ENCODE measurements around the gene ZNF485. TPM values are rescaled to one million over a fixed set of nuclear protein-coding genes. Genes with fewer than 3 reads are reported as not detected.

Gene ZNF485
- total RNA-seq, 1 experiment from 2014 or later, result 10.6 TPM

DNA sequence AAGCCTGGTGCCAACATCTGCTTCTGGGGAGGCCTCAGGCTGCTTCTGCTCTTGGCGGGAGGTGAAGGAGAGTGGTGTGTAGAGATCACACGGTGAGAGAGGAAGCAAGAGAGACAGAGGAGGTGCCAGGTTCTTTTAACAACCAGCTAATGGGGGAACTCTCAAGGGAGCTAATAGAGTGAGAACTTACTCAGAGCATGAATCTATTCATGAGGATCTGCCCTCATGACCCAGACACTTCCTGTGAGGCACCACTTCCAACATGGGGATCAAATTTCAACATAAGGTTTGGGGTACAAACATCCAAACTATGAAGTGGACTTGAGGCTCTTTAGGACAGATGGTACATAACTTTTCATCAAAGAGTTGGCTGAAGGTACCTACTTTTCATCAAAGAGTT lies 47.5 kb downstream of the ZNF485 start:
- Histone ChIP-seq H3K36me3 (ENCODE audit: control insufficient read depth, insufficient read depth, low read length) (no peaks in the 10 kb centered on the region), H3K4me3 (ENCODE audit: low read depth in 2 of 2, low read length in 2 of 2) (no peak overlapping the region), H3K27me3 (ENCODE audit: control insufficient read depth, insufficient read depth, low read length) (no peaks in the 10 kb centered on the region; the same call in 1 of the 2 replicates), H3K4me1 (ENCODE audit: control insufficient read depth, insufficient read depth, low read length) (0 out of 2 replicates have a peak, but pooled peaks cover 3% of the 10 kb centered on the region), H3K27ac (ENCODE audit: low read length) (no peak overlapping the region), H3K9me3 (ENCODE audit: control insufficient read depth, insufficient read depth, low read depth, low read length) (no peaks in the 10 kb centered on the region)
- DNase-seq (ENCODE audit: low read depth, low spot score) (no peak), ATAC-seq (no peak)
- intact Hi-C loops (cut with micrococcal nuclease; ENCODE audit: unreplicated experiment), result no loop called here
- ChIA-PET CTCF (no interaction called here), POLR2A (no interaction called here)
- BruUV-seq (replicated peaks), result no TSS peak
- in situ Hi-C loops (cut with HindIII; ENCODE audit: low pct_unique_long_range_greater_than_20kb, low sequenced_read_pairs), result no loop called here
- no peak for TF ChIP-seq POLR2AphosphoS5 (IDR thresholded peaks at IDR 0.05; ENCODE audit: low read depth, low read length)
- TF ChIP-seq, protein P1, sequence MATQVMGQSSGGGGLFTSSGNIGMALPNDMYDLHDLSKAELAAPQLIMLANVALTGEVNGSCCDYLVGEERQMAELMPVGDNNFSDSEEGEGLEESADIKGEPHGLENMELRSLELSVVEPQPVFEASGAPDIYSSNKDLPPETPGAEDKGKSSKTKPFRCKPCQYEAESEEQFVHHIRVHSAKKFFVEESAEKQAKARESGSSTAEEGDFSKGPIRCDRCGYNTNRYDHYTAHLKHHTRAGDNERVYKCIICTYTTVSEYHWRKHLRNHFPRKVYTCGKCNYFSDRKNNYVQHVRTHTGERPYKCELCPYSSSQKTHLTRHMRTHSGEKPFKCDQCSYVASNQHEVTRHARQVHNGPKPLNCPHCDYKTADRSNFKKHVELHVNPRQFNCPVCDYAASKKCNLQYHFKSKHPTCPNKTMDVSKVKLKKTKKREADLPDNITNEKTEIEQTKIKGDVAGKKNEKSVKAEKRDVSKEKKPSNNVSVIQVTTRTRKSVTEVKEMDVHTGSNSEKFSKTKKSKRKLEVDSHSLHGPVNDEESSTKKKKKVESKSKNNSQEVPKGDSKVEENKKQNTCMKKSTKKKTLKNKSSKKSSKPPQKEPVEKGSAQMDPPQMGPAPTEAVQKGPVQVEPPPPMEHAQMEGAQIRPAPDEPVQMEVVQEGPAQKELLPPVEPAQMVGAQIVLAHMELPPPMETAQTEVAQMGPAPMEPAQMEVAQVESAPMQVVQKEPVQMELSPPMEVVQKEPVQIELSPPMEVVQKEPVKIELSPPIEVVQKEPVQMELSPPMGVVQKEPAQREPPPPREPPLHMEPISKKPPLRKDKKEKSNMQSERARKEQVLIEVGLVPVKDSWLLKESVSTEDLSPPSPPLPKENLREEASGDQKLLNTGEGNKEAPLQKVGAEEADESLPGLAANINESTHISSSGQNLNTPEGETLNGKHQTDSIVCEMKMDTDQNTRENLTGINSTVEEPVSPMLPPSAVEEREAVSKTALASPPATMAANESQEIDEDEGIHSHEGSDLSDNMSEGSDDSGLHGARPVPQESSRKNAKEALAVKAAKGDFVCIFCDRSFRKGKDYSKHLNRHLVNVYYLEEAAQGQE (IDR thresholded peaks at IDR 0.05; ENCODE audit: insufficient read depth in 1 of 2, low read depth in 2 of 2, low read length in 1 of 2), result no peak
- TF ChIP-seq TCF7L2 (IDR thresholded peaks at IDR 0.05; ENCODE audit: low read depth, low read length), result no peak
- no peak for TF ChIP-seq SIN3A (IDR thresholded peaks at IDR 0.05; ENCODE audit: borderline replicate concordance, insufficient read depth, low read depth, low read length)
- TF ChIP-seq, protein P2, sequence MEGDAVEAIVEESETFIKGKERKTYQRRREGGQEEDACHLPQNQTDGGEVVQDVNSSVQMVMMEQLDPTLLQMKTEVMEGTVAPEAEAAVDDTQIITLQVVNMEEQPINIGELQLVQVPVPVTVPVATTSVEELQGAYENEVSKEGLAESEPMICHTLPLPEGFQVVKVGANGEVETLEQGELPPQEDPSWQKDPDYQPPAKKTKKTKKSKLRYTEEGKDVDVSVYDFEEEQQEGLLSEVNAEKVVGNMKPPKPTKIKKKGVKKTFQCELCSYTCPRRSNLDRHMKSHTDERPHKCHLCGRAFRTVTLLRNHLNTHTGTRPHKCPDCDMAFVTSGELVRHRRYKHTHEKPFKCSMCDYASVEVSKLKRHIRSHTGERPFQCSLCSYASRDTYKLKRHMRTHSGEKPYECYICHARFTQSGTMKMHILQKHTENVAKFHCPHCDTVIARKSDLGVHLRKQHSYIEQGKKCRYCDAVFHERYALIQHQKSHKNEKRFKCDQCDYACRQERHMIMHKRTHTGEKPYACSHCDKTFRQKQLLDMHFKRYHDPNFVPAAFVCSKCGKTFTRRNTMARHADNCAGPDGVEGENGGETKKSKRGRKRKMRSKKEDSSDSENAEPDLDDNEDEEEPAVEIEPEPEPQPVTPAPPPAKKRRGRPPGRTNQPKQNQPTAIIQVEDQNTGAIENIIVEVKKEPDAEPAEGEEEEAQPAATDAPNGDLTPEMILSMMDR (IDR thresholded peaks at IDR 0.05), result no peak

DNA sequence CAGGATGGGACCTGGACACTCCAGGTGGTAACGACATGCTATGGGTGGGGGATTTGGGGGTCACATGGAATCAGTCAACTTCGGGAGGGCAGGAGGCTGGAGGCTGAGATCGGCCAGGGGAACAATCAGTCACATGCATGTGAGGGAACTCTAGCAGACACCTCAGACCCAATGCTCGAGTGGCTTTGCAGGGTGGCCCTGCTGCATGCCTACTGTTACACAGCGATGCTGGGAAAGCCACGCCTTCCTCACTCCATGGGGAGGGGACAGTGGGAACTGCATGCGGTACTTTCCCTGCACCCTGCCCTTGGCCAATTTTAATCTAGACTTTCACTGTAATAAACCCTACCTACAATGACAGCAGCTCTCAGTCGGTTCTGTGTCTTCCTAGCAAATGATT lies 49.1 kb downstream of the ZNF485 start:
- Histone ChIP-seq H3K36me3 (ENCODE audit: control insufficient read depth, insufficient read depth, low read length) (no peaks in the 10 kb centered on the region), H3K9me3 (ENCODE audit: control insufficient read depth, insufficient read depth, low read depth, low read length) (no peaks in the 10 kb centered on the region), H3K27ac (ENCODE audit: low read length) (no peak overlapping the region), H3K4me1 (ENCODE audit: control insufficient read depth, insufficient read depth, low read length) (no peaks in the 10 kb centered on the region), H3K27me3 (ENCODE audit: control insufficient read depth, insufficient read depth, low read length) (peaks cover 2% of the 10 kb centered on the region; the same call in 1 of the 2 replicates), H3K4me3 (ENCODE audit: low read depth in 2 of 2, low read length in 2 of 2) (no peak overlapping the region)
- no peak for ATAC-seq
- DNase-seq (ENCODE audit: low read depth, low spot score), result no peak
- BruUV-seq (replicated peaks), result no TSS peak
- ChIA-PET CTCF (no interaction called here), POLR2A (no interaction called here)
- intact Hi-C loops (cut with micrococcal nuclease; ENCODE audit: unreplicated experiment), result no loop called here
- in situ Hi-C loops (cut with HindIII; ENCODE audit: low pct_unique_long_range_greater_than_20kb, low sequenced_read_pairs), result no loop called here
- TF ChIP-seq SIN3A (IDR thresholded peaks at IDR 0.05; ENCODE audit: borderline replicate concordance, insufficient read depth, low read depth, low read length) (no peak), TCF7L2 (IDR thresholded peaks at IDR 0.05; ENCODE audit: low read depth, low read length) (no peak), POLR2AphosphoS5 (IDR thresholded peaks at IDR 0.05; ENCODE audit: low read depth, low read length) (no peak)
- TF ChIP-seq, protein P1 (IDR thresholded peaks at IDR 0.05; ENCODE audit: insufficient read depth in 1 of 2, low read depth in 2 of 2, low read length in 1 of 2), result no peak
- TF ChIP-seq, protein P2 (IDR thresholded peaks at IDR 0.05), result no peak

All from Panc1 (cell line).